Smooth muscle cell (in vitro differentiated cells): ENCODE data around the gene ROR1. TPM values are rescaled to one million over a fixed set of nuclear protein-coding genes. Genes with fewer than 3 reads are reported as not detected.

Experiments used
- DNase-seq: peaks from one replicate; lab custom pipeline; 2025; ENCODE audit not compliant: unreplicated experiment; lab: John Stamatoyannopoulos, UW
- H2AFZ ChIP-seq: fragments of 200-600 bp; sonication (generic); 2 replicates; pipeline ENCODE4 v1.6.0; 2016; ENCODE audit warnings: antibody characterized with exemption, low read depth, mild to moderate bottlenecking
- H3F3A ChIP-seq: fragments of 200-600 bp; sonication (generic); 2 replicates; pipeline ENCODE4 v1.6.0; 2017; ENCODE audit warnings: antibody characterized with exemption, low read depth
- H3K27ac ChIP-seq: fragments of 200-600 bp; sonication (generic); 2 replicates; pipeline ENCODE4 v1.5.1; 2016; ENCODE audit warnings: low read depth, mild to moderate bottlenecking
- H3K27me3 ChIP-seq: fragments of 200-600 bp; sonication (generic); 2 replicates; pipeline ENCODE4 v1.6.1; 2016; ENCODE audit warnings: low read depth, mild to moderate bottlenecking
- H3K36me3 ChIP-seq: fragments of 200-600 bp; sonication (generic); 2 replicates; pipeline ENCODE4 v1.5.1; 2016; ENCODE audit warnings: low read depth
- H3K4me1 ChIP-seq: fragments of 200-600 bp; sonication (generic); 2 replicates; pipeline ENCODE4 v1.5.1; 2016; ENCODE audit warnings: low read depth
- H3K4me2 ChIP-seq: fragments of 200-600 bp; sonication (generic); 2 replicates; pipeline ENCODE4 v1.6.0; 2016; ENCODE audit warnings: mild to moderate bottlenecking
- H3K4me3 ChIP-seq: fragments of 200-600 bp; sonication (generic); 2 replicates; pipeline ENCODE4 v1.5.1; 2016; ENCODE audit warnings: mild to moderate bottlenecking
- H3K79me2 ChIP-seq: fragments of 200-600 bp; sonication (generic); 2 replicates; pipeline ENCODE4 v1.6.0; 2016; ENCODE audit warnings: low read depth, mild to moderate bottlenecking
- H3K9ac ChIP-seq: fragments of 200-600 bp; sonication (generic); 2 replicates; pipeline ENCODE4 v1.6.0; 2016; ENCODE audit warnings: low read depth
- H3K9me3 ChIP-seq: fragments of 200-600 bp; sonication (generic); replicated peaks from 2 replicates; pipeline ENCODE4 v1.5.1; 2016; ENCODE audit warnings: low read depth
- H4K20me1 ChIP-seq: fragments of 200-600 bp; sonication (generic); 2 replicates; pipeline ENCODE4 v1.6.0; 2016; ENCODE audit warnings: low read depth
- CTCF ChIP-seq: fragments of 200-600 bp; sonication (generic); IDR thresholded peaks from 2 replicates; pipeline ENCODE4 v1.5.1; 2017; ENCODE audit warnings: borderline replicate concordance, mild to moderate bottlenecking, antibody characterized with exemption; ENCODE audit not compliant: insufficient read depth, poor library complexity, severe bottlenecking
- WGBS: methylation state at CpG from one replicate; pipeline ENCODE4 v1.1.7; 2016; ENCODE audit warnings: low lambda C conversion rate; 5-methylcytosine and 5-hydroxymethylcytosine counted together
- polyA plus RNA-seq: library from polyadenylated mRNA; unstranded; fragments of >200 nt; fragmentation: Nextera tagmentation; extraction: Ambion mirVana; gene quantifications from 2 replicates; pipeline ENCODE4 v1.2.1, GENCODE V29; 2016
- total RNA-seq: library from RNA; depleted of rRNA; stranded (reverse); fragments of >200 nt; gene quantifications from 2 replicates; pipeline ENCODE4 v1.2.3, GENCODE V29; 2014

Gene ROR1
- total and polyA plus RNA-seq, 2 experiments from 2014 or later, result 3.3 to 7.2 TPM

GRCh38 chr1:64196074-64196870, 422.5 kb downstream of the ROR1 start:
- H3F3A ChIP-seq, result no peaks in the 10 kb centered on the region
- 75% methylated on average over 8 of the region's 8 CpGs for WGBS
- H3K4me3 ChIP-seq, result no peak overlapping the region
- no peak for DNase-seq
- no peaks in the 10 kb centered on the region for H3K9me3 ChIP-seq
- no peaks in the 10 kb centered on the region for H4K20me1 ChIP-seq
- no peaks in the 10 kb centered on the region for H3K4me1 ChIP-seq
- no peaks in the 10 kb centered on the region for H3K79me2 ChIP-seq
- no peaks in the 10 kb centered on the region for H3K27me3 ChIP-seq
- H3K36me3 ChIP-seq, result no peaks in the 10 kb centered on the region
- H2AFZ ChIP-seq, result no peak overlapping the region
- H3K27ac ChIP-seq, result no peak overlapping the region
- no peak for TF ChIP-seq CTCF
- H3K9ac ChIP-seq, result no peak overlapping the region
- no peak overlapping the region for H3K4me2 ChIP-seq

GRCh38 chr1:64197076-64197475, 423.3 kb downstream of the ROR1 start:
- Histone ChIP-seq H2AFZ (no peak overlapping the region), H3K79me2 (no peaks in the 10 kb centered on the region), H3K4me2 (no peak overlapping the region), H3K4me3 (no peak overlapping the region), H3K36me3 (no peaks in the 10 kb centered on the region), H3K9me3 (no peaks in the 10 kb centered on the region), H4K20me1 (no peaks in the 10 kb centered on the region), H3K27me3 (no peaks in the 10 kb centered on the region), H3K9ac (no peak overlapping the region), H3K4me1 (no peaks in the 10 kb centered on the region), H3F3A (no peaks in the 10 kb centered on the region), H3K27ac (no peak overlapping the region)
- WGBS, result 92% methylated on average over 3 of the region's 3 CpGs
- DNase-seq, result no peak
- no peak for TF ChIP-seq CTCF

- no peaks in the 10 kb centered on the region for H3F3A ChIP-seq
- no peak for DNase-seq
- no peaks in the 10 kb centered on the region for H3K79me2 ChIP-seq
- H3K9ac ChIP-seq, result no peak overlapping the region
- H4K20me1 ChIP-seq, result no peaks in the 10 kb centered on the region
- 38% methylated on average over 2 of the region's 2 CpGs for WGBS
- TF ChIP-seq CTCF, result no peak
- H3K4me2 ChIP-seq, result no peak overlapping the region
- H3K9me3 ChIP-seq, result no peaks in the 10 kb centered on the region
- H3K4me3 ChIP-seq, result no peak overlapping the region
- H2AFZ ChIP-seq, result no peak overlapping the region
- H3K27ac ChIP-seq, result no peak overlapping the region
- no peaks in the 10 kb centered on the region for H3K36me3 ChIP-seq
- no peaks in the 10 kb centered on the region for H3K27me3 ChIP-seq
- H3K4me1 ChIP-seq, result no peaks in the 10 kb centered on the region
These were observed 425.3 kb downstream of the ROR1 start for GRCh38 chr1:64199154-64199553.

- no peaks in the 10 kb centered on the region for H3F3A ChIP-seq
- H2AFZ ChIP-seq, result no peak overlapping the region
- no peaks in the 10 kb centered on the region for H3K36me3 ChIP-seq
- no peaks in the 10 kb centered on the region for H3K27me3 ChIP-seq
- no peak for TF ChIP-seq CTCF
- no peaks in the 10 kb centered on the region for H3K9me3 ChIP-seq
- no peaks in the 10 kb centered on the region for H3K4me1 ChIP-seq
- no peak for DNase-seq
- H3K27ac ChIP-seq, result no peak overlapping the region
- H3K4me2 ChIP-seq, result no peak overlapping the region
- 100% methylated on average over 1 of the region's 1 CpG for WGBS
- H4K20me1 ChIP-seq, result no peaks in the 10 kb centered on the region
- no peak overlapping the region for H3K4me3 ChIP-seq
- H3K9ac ChIP-seq, result no peak overlapping the region
- H3K79me2 ChIP-seq, result no peaks in the 10 kb centered on the region
These were observed 426.2 kb downstream of the ROR1 start for GRCh38 chr1:64200064-64200463.
